Astrocyte (in vitro differentiated cells and primary cell): ENCODE results near the gene RGS4.

Experiments used
- CTCF ChIP-seq: IDR thresholded peaks from 2 replicates; pipeline ENCODE4 v1.5.1; 2011; ENCODE audit warnings: low read depth, mild to moderate bottlenecking, inconsistent platforms, low read length, moderate library complexity; ENCODE audit not compliant: insufficient read depth
- EZH2 ChIP-seq: IDR thresholded peaks from 2 replicates; pipeline ENCODE4 v1.6.1; 2012; ENCODE audit warnings: mild to moderate bottlenecking, low read length, inconsistent platforms; ENCODE audit not compliant: insufficient read depth

GRCh38 chr1:163094182-163094581 lies 25.0 kb downstream of the RGS4 start:
- TF ChIP-seq EZH2: no peak
- no peak for TF ChIP-seq CTCF
